ENCODE data around the gene N4BP2. TPM values are rescaled to one million over a fixed set of nuclear protein-coding genes. Genes with fewer than 3 reads are reported as not detected.
A peak's percentile ranks its signal among the peaks of the same experiment; 100 is the strongest.

Gene N4BP2
- total RNA-seq, 1 donor from 2014 or later, result 6.2 TPM

DNA sequence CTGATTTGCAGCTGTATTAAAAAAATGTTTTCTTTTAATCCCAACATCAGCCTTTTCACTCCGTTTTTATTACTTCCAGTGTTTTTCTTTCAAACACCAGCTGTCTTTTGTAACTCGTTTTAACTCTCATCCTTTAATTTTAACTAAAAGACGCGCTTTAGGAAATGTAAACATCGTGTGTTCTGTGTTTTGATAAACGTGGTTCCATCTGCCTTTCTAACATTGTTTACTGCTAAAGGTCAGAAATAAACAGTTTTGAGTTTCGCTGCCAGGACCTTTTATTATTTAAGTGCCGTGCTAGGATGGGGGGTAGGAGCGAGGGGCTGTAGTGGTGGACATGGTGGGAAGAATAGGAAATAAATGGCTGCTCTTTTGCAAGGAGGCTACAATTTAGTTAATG, 1.5 kb downstream of the N4BP2 start:
- Mint-ChIP-seq H3K4me1 (peaks cover 27% of the 10 kb centered on the region), H3K4me3 (peak overlapping the region; percentile 95), H3K36me3 (ENCODE audit: low read depth) (peaks cover 14% of the 10 kb centered on the region), H3K27me3 (no peaks in the 10 kb centered on the region), H3K9me3 (no peaks in the 10 kb centered on the region), H3K27ac (peak overlapping the region; percentile 92)
- TF ChIP-seq, protein P1, sequence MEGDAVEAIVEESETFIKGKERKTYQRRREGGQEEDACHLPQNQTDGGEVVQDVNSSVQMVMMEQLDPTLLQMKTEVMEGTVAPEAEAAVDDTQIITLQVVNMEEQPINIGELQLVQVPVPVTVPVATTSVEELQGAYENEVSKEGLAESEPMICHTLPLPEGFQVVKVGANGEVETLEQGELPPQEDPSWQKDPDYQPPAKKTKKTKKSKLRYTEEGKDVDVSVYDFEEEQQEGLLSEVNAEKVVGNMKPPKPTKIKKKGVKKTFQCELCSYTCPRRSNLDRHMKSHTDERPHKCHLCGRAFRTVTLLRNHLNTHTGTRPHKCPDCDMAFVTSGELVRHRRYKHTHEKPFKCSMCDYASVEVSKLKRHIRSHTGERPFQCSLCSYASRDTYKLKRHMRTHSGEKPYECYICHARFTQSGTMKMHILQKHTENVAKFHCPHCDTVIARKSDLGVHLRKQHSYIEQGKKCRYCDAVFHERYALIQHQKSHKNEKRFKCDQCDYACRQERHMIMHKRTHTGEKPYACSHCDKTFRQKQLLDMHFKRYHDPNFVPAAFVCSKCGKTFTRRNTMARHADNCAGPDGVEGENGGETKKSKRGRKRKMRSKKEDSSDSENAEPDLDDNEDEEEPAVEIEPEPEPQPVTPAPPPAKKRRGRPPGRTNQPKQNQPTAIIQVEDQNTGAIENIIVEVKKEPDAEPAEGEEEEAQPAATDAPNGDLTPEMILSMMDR (IDR thresholded peaks at IDR 0.05), result no peak
- ChIA-PET CTCF (interaction anchor here (1.0 to 5.4 kb wide), 5 partner anchors 127 to 268 kb away, joined by 4 to 54 read pairs (median 5); no protein-coding TSS in a partner anchor), POLR2A (interaction anchor here (0.6 to 1.0 kb wide), 8 partner anchors 126 to 627 kb away, joined by 3 to 6 read pairs (median 3); no protein-coding TSS in a partner anchor)
- intact Hi-C loops (cut with micrococcal nuclease), result loop anchor here (5.0 kb wide), 7 partner anchors 169 to 784 kb away; partner anchors contain the start of genes LIAS and RPL9
- no peak for ATAC-seq (ENCODE audit: low read depth)
- no peak for DNase-seq

DNA sequence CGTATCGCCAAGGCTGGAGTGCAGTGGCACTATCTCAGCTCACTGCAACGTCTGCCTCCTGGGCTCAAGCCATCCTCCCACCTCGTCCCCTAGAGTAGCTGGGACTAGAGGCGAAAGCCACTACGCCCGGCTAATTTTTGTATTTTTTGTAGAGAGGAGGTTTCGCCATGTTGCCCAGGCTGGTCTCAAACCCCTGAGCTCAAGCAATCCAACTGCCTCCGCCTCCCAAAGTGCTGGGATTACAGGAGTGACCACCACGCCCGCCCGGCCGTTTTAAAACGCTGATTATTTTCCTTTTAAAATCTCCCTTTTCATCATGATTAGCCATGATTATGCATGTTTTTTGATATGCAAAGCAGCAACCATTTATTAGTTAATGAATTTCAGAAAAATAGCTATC, 2.2 kb downstream of the N4BP2 start:
- Mint-ChIP-seq H3K36me3 (ENCODE audit: low read depth) (peaks cover 14% of the 10 kb centered on the region), H3K27me3 (no peaks in the 10 kb centered on the region), H3K27ac (no peak overlapping the region), H3K9me3 (no peaks in the 10 kb centered on the region), H3K4me1 (peaks cover 27% of the 10 kb centered on the region), H3K4me3 (peak overlapping the region; percentile 50)
- ChIA-PET CTCF (interaction anchor here (1.7 to 5.4 kb wide), 2 partner anchors 258 to 267 kb away, joined by 6 to 54 read pairs; no protein-coding TSS in a partner anchor), POLR2A (no interaction called here)
- DNase-seq (no peak), ATAC-seq (ENCODE audit: low read depth) (no peak)
- TF ChIP-seq, protein P1 (IDR thresholded peaks at IDR 0.05), result no peak
- intact Hi-C loops (cut with micrococcal nuclease), result loop anchor here (5.0 kb wide), 7 partner anchors 168 to 783 kb away; partner anchors contain the start of genes LIAS and RPL9

DNA sequence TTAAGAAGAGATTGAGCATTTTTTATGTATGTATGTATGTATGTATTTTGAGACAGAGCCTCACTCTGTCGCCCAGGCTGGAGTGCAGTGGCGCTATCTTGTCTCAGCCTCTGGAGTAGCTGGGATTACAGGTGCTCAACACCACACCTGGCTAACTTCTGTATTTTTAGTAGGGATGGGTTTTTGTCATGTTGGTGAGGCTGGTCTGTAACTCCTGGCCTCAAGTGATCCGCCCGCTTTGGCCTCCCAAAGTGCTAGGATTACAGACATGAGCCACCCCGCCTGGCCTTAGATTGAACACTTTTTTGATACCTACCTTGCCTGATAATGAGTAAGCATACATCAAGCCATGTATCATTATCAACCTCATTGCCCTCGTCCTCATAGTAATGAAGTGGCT, 2.7 kb downstream of the N4BP2 start:
- TF ChIP-seq, protein P1 (IDR thresholded peaks at IDR 0.05), result no peak

GRCh38 chr4:40065010-40065409, 8.4 kb downstream of the N4BP2 start:
- H3K4me1 Mint-ChIP-seq, result peaks cover 2% of the 10 kb centered on the region
- H3K4me3 Mint-ChIP-seq, result no peak overlapping the region
- no peaks in the 10 kb centered on the region for H3K9me3 Mint-ChIP-seq
- ATAC-seq (ENCODE audit: low read depth) (no peak), DNase-seq (no peak)
- intact Hi-C loops (cut with micrococcal nuclease), result no loop called here
- peaks cover 12% of the 10 kb centered on the region for H3K36me3 Mint-ChIP-seq (ENCODE audit: low read depth)
- CTCF ChIA-PET, result interaction anchor here (1.3 kb wide), 1 partner anchor 260 kb away, joined by 3 read pairs; no protein-coding TSS in a partner anchor
- POLR2A ChIA-PET, result interaction anchor here (0.6 kb wide), 1 partner anchor 721 kb away, joined by 4 read pairs; no protein-coding TSS in a partner anchor
- H3K27me3 Mint-ChIP-seq, result no peaks in the 10 kb centered on the region
- no peak overlapping the region for H3K27ac Mint-ChIP-seq
- TF ChIP-seq, protein P1 (IDR thresholded peaks at IDR 0.05), result no peak

More for the DNA sequence above, 2.7 kb downstream of the N4BP2 start:
- Mint-ChIP-seq H3K4me3 (peak overlapping the region; percentile 50), H3K9me3 (no peaks in the 10 kb centered on the region), H3K27ac (no peak overlapping the region), H3K4me1 (peaks cover 27% of the 10 kb centered on the region), H3K36me3 (ENCODE audit: low read depth) (peaks cover 15% of the 10 kb centered on the region), H3K27me3 (no peaks in the 10 kb centered on the region)
- DNase-seq, result no peak
- POLR2A ChIA-PET, result no interaction called here
- CTCF ChIA-PET, result interaction anchor here (1.7 to 5.4 kb wide), 2 partner anchors 258 to 267 kb away, joined by 6 to 54 read pairs; no protein-coding TSS in a partner anchor
- no peak for ATAC-seq (ENCODE audit: low read depth)
- intact Hi-C loops (cut with micrococcal nuclease), result loop anchor here (5.0 kb wide), 7 partner anchors 168 to 783 kb away; partner anchors contain the start of genes LIAS and RPL9

GRCh38 chr4:40066651-40067050, 10.0 kb downstream of the N4BP2 start:
- Mint-ChIP-seq H3K27me3 (no peaks in the 10 kb centered on the region), H3K4me1 (peaks cover 4% of the 10 kb centered on the region), H3K9me3 (no peaks in the 10 kb centered on the region), H3K27ac (no peak overlapping the region), H3K36me3 (ENCODE audit: low read depth) (peaks cover 12% of the 10 kb centered on the region), H3K4me3 (no peak overlapping the region)
- no peak for DNase-seq
- no peak for ATAC-seq (ENCODE audit: low read depth)
- POLR2A ChIA-PET, result no interaction called here
- CTCF ChIA-PET, result no interaction called here
- intact Hi-C loops (cut with micrococcal nuclease), result no loop called here
- TF ChIP-seq, protein P1 (IDR thresholded peaks at IDR 0.05), result no peak
